ENCODE results near the gene DBX1.

DNA sequence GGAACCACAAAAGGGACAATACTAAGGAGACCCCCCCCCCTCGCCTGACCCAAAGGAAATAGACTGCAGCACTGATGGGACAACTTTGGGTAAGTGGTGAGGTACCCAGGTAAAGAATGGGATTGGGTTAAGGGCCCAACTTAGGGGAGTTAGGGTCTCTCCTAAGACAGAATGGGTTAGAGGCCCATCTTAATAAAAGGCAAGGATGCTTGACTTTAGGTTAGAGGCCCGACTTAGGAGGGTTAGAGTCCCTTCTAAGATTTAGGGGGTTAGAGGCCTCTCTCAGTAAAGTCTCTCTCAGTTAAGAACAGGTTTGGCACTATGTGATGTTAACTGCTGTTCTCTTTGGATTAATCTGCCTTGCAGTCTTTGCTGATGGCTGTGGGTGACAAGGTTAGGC, 41.0 kb upstream of the DBX1 start:
- TF ChIP-seq CTCF (IDR thresholded peaks at IDR 0.05; ENCODE audit: low read depth, low read length) = no peak
- TF ChIP-seq, protein P1, sequence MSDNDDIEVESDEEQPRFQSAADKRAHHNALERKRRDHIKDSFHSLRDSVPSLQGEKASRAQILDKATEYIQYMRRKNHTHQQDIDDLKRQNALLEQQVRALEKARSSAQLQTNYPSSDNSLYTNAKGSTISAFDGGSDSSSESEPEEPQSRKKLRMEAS (IDR thresholded peaks at IDR 0.05; ENCODE audit: low read depth, low read length) = no peak

Data from NB4 (cell line).